Epithelial cell of proximal tubule (primary cell): ENCODE data around the gene ECE1. TPM values are rescaled to one million over a fixed set of nuclear protein-coding genes. Genes with fewer than 3 reads are reported as not detected.
"Not testable (repeated sequence)": the region's sequence is repeated elsewhere in the genome, so short reads cannot be mapped to it uniquely, and the experiment has no call there.

ENCODE experiments used
- DNase-seq: peaks from one replicate; pipeline ENCODE4 v3.0.0-alpha.2; 2011; ENCODE audit warnings: low read depth
- H3K4me3 ChIP-seq: 2 replicates; pipeline ENCODE4 v1.5.1; 2011; ENCODE audit warnings: low read depth, mild to moderate bottlenecking, low read length
- total RNA-seq: library from RNA; depleted of rRNA; stranded (reverse); fragments of >200 nt; gene quantifications from 2 replicates; pipeline ENCODE4 v1.2.3, GENCODE V29; 2015
- TF ChIP-seq, protein P1 (sequence below): conservative IDR thresholded peaks from 2 replicates; pipeline ENCODE4 v1.5.1; 2012; ENCODE audit warnings: low read depth, mild to moderate bottlenecking, low read length

The ECE1 gene
- total RNA-seq, 1 donor from 2014 or later: 115 TPM

DNA sequence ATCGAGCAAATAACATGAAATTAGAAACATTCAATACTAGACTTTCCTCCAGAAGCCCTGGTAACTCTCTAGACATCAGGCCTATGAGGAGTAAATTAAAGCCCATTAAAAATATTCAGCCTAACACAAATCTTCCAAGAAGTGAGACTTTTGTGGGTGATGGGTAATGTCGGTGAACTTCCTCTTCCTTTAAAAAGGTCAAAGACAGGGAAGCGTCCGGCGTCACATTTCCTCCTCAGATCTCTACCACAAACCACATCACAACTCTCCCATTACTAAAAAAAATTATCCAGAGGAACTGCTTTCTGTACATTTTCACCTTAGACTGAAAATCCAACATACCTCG is 115.0 kb downstream of the ECE1 start:
- DNase-seq: no peak
- H3K4me3 ChIP-seq: peak overlapping the region; percentile 97
- TF ChIP-seq, protein P1, sequence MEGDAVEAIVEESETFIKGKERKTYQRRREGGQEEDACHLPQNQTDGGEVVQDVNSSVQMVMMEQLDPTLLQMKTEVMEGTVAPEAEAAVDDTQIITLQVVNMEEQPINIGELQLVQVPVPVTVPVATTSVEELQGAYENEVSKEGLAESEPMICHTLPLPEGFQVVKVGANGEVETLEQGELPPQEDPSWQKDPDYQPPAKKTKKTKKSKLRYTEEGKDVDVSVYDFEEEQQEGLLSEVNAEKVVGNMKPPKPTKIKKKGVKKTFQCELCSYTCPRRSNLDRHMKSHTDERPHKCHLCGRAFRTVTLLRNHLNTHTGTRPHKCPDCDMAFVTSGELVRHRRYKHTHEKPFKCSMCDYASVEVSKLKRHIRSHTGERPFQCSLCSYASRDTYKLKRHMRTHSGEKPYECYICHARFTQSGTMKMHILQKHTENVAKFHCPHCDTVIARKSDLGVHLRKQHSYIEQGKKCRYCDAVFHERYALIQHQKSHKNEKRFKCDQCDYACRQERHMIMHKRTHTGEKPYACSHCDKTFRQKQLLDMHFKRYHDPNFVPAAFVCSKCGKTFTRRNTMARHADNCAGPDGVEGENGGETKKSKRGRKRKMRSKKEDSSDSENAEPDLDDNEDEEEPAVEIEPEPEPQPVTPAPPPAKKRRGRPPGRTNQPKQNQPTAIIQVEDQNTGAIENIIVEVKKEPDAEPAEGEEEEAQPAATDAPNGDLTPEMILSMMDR: no peak

DNA sequence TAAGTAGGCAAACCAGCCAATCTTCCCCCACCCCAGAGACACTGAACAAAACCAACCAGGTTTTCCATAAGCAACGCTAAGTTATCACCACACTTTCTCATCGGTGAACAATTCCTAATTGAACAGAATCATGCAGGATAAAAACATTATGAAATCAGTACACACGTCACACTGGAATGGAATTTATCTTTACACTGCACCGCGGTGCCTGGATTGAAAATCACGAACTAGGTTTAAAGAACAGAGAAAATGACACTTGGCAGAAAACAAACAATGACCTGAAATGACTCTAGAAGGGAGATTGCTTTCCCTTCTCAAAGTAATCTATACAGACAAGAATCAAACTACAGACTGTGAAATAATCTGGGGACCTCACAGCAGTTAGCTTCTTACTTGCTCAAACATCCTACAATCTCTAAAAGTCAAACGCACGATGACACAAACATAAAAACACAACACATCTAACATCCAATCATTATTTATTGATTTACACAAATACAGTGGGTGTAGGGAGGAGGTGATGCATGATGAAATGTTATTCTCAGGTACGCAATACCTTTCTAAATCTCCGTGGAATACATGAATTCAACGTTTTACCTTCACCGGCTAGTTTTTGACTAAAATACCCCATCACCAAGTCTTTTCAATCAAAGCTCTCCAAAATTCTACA is 115.5 kb downstream of the ECE1 start:
- TF ChIP-seq, protein P1: no peak
- peak overlapping the region; percentile 97 for H3K4me3 ChIP-seq
- DNase-seq: peak; percentile 30

- no peak for DNase-seq
- peak overlapping the region; percentile 97 for H3K4me3 ChIP-seq
- TF ChIP-seq, protein P1: no peak
Measured at GRCh38 chr1:21174230-21174629, 116.0 kb downstream of the ECE1 start.

DNA sequence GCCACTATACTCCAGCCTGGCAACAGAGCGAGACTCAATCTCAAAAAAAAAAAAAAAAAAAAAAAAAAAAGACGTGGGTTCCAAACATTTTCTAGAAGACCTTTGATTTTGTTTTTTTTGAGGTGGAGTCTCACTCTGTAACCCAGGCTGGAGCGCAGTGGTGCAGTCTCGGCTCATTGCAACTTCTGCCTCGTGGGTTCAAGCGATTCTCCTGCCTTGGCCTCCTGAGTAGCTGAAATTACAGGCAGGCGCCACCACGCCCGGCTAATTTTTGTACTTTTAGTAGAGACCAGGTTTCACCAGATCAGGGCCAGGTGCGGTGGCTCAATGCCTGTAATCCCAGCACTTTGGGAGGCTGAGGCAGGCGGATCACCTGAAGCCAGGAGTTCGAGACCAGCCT is 117.2 kb downstream of the ECE1 start:
- not testable (repeated sequence) for H3K4me3 ChIP-seq, DNase-seq

DNA sequence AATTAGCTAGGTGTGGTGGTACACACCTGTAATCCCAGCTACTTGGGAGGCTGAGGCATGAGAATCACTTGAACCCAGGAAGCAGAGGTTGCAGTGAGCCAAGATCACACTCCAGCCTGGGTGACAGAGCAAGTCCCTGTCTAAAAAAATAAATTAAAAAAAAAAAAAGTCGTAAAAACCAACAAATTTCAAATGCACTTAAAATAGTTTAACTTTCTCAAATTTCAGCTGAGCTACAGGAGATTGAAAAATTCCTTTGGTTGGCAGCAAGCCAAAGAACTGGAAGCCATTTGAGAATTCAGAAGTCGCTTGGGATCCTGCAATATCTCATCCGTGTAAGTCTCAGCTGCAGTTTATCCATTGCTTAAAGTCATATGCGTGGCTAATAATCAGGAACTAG is 119.4 kb downstream of the ECE1 start:
- H3K4me3 ChIP-seq, DNase-seq: not testable (repeated sequence)

- H3K4me3 ChIP-seq: no peak overlapping the region
- TF ChIP-seq, protein P1: no peak
- DNase-seq: no peak
Measured at GRCh38 chr1:21168444-21168843, 121.8 kb downstream of the ECE1 start.

Other genes with a start within 250 kb of the ECE1 start
- 21.0 and 27.3 TPM in 2 replicates for gene EIF4G3, start 113.6 kb downstream of the ECE1 start, total RNA-seq
- gene NBPF3, start 149.7 kb upstream of the ECE1 start, total RNA-seq: 4.6 and 23.6 TPM in 2 replicates
- 0.43 TPM in 1 of 2 replicates, not detected in the other for gene ALPL, start 219.0 kb upstream of the ECE1 start, total RNA-seq